Activated B cell treated with CpG ODN at 0.5 μM for 24 hours (primary cell): ENCODE measurements around the gene EEA1. TPM values are rescaled to one million over a fixed set of nuclear protein-coding genes. Genes with fewer than 3 reads are reported as not detected.
"Not testable (repeated sequence)": the region's sequence is repeated elsewhere in the genome, so short reads cannot be mapped to it uniquely, and the experiment has no call there.

Source experiments
- ATAC-seq: fragments of 200-7000 bp; cut with Tn5 transposase; one replicate; pipeline ENCODE4 v1.10.0; 2021; ENCODE audit warnings: low read depth, mild to moderate bottlenecking, moderate library complexity
- CTCF ChIA-PET: fragments of 350-600 bp; sonication (Branson Sonifier 250); formaldehyde crosslinking; loops from one replicate; lab custom pipeline; 2021; ENCODE audit warnings: antibody characterized with exemption; lab: Charles Lee
- POLR2A ChIA-PET: fragments of 350-600 bp; sonication (Branson Sonifier 250); formaldehyde crosslinking; loops from one replicate; lab custom pipeline; 2021; ENCODE audit warnings: antibody characterized with exemption; lab: Charles Lee
- DNase-seq: peaks from one replicate; pipeline ENCODE4 v3.0.0; 2022
- H3K27ac Mint-ChIP-seq: one replicate; pipeline ENCODE4 v1.8.0; 2020; ENCODE audit warnings: mixed read lengths
- H3K27me3 Mint-ChIP-seq: one replicate; pipeline ENCODE4 v1.8.0; 2021; ENCODE audit warnings: mixed read lengths
- H3K36me3 Mint-ChIP-seq: one replicate; pipeline ENCODE4 v1.8.0; 2021; ENCODE audit warnings: low read depth, mixed read lengths
- H3K4me1 Mint-ChIP-seq: one replicate; pipeline ENCODE4 v1.8.0; 2021; ENCODE audit warnings: mixed read lengths
- H3K4me3 Mint-ChIP-seq: one replicate; pipeline ENCODE4 v1.8.0; 2020; ENCODE audit warnings: mild to moderate bottlenecking, mixed read lengths
- H3K9me3 Mint-ChIP-seq: one replicate; pipeline ENCODE4 v1.8.0; 2020; ENCODE audit warnings: mixed read lengths
- intact Hi-C: fragments of 100-400 bp; cut with micrococcal nuclease; formaldehyde crosslinking; loops from one replicate; pipeline ENCODE4 v1.15.1; 2024
- total RNA-seq: library from RNA; stranded (reverse); gene quantifications from 2 replicates; pipeline ENCODE4 v1.2.3, GENCODE V29; 2022
- TF ChIP-seq, protein P1 (sequence below): fragments of 200-600 bp; IDR thresholded peaks from one replicate; pipeline ENCODE4 v1.8.0; 2022; ENCODE audit warnings: antibody characterized with exemption, mild to moderate bottlenecking

The EEA1 gene
- total RNA-seq, 1 donor from 2014 or later = 22.6 TPM

DNA sequence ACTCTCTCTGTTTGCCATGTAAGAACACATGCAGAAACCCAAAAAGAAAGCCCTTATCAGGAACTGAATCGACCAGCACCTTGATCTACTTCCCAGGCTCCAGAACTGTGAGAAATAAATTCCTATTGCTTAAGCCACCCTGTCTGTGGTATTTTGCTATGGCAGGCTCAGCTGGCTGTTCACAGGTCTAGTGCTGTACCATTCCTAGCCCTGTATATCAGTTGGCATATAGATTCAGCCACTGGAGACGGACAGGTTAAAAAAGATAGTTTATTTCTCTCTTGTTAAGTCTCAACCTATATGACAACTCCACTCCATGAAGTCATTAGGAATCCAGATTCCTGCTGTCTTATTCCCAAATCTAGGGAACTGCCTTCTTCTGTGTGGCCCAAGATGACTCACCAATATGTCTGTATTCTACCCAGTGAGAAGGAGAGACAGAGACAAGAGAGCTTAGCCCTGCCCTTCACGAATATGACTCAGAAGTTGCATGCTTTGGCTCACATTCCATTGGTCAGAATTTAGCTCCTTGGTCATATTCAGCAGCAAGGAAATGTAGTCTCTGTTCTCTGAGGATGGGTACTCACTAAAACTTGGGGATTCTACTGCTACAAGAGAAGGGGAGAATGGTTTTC lies 169.3 kb downstream of the EEA1 start:
- TF ChIP-seq, protein P1, sequence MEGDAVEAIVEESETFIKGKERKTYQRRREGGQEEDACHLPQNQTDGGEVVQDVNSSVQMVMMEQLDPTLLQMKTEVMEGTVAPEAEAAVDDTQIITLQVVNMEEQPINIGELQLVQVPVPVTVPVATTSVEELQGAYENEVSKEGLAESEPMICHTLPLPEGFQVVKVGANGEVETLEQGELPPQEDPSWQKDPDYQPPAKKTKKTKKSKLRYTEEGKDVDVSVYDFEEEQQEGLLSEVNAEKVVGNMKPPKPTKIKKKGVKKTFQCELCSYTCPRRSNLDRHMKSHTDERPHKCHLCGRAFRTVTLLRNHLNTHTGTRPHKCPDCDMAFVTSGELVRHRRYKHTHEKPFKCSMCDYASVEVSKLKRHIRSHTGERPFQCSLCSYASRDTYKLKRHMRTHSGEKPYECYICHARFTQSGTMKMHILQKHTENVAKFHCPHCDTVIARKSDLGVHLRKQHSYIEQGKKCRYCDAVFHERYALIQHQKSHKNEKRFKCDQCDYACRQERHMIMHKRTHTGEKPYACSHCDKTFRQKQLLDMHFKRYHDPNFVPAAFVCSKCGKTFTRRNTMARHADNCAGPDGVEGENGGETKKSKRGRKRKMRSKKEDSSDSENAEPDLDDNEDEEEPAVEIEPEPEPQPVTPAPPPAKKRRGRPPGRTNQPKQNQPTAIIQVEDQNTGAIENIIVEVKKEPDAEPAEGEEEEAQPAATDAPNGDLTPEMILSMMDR = no peak
- H3K4me1 Mint-ChIP-seq = peaks cover 13% of the 10 kb centered on the region
- intact Hi-C loops = no loop called here
- ATAC-seq (no peak), DNase-seq (no peak)
- POLR2A ChIA-PET = no interaction called here
- H3K4me3 Mint-ChIP-seq = no peak overlapping the region
- no peaks in the 10 kb centered on the region for H3K9me3 Mint-ChIP-seq
- peaks cover 23% of the 10 kb centered on the region for H3K36me3 Mint-ChIP-seq
- CTCF ChIA-PET = no interaction called here
- no peaks in the 10 kb centered on the region for H3K27me3 Mint-ChIP-seq
- H3K27ac Mint-ChIP-seq = no peak overlapping the region

DNA sequence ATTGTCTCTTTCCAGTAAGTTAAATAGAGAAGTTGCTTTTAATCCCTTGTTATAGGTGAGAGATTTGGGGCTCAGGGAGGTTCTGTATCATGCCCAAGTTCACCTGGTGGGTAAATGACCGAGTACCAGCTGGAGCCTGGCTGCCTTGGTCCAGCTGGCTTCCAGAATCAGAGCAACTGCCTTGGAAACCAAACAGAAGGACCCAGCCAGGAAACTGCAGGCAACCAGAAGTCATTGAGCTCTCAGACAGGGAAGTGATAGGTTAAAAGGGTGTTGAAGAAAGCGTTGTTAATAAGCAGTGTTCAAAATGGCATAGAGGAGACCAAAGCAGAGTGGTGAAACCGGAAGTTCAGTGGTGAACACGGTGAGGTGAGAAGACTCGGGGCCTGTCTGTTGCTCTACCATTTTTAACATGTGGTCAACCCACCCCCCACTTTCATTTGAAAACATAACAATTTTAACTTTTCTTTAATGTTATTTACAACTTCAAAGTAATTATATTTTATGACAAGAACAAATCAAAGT lies 171.4 kb downstream of the EEA1 start:
- ChIA-PET POLR2A (no interaction called here), CTCF (no interaction called here)
- Mint-ChIP-seq H3K27me3 (no peaks in the 10 kb centered on the region), H3K9me3 (no peaks in the 10 kb centered on the region), H3K4me3 (no peak overlapping the region), H3K4me1 (peaks cover 13% of the 10 kb centered on the region), H3K36me3 (peaks cover 31% of the 10 kb centered on the region), H3K27ac (no peak overlapping the region)
- DNase-seq (no peak), ATAC-seq (no peak)
- TF ChIP-seq, protein P1 = no peak
- intact Hi-C loops = no loop called here

DNA sequence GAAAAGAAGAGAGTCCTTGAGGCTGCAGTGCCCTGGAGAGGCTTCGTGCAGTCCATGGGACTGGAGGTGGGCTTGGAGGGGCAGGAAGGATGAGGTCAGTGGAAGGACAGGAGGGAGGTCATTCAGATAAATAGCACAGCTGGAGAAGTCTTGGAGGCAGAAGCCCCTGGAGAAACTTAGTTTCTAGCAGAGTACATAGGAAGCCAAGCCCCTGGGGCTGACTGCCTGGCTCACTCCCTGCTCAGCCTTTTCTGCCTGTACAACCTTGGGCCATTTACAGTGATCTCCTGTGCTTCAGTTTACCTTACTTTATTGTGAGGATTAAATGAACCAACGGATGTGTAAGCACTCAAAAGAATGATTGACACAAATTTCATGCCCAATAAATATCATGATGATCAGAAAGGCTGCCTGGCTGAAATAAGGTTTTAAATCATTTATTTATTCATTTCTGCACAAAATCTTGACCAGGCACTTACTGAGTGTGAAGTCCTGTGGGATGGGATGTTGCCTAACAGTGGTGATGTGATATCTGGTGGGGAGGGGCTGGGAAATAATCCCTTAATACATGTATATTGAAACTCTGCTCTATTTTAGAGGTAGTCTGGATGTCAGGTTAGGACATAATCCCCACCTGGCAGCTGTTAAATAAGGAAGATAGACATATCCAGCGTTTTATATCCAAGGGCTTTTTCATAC lies 172.0 kb downstream of the EEA1 start:
- Mint-ChIP-seq H3K4me1 (peaks cover 11% of the 10 kb centered on the region), H3K9me3 (no peaks in the 10 kb centered on the region), H3K27me3 (no peaks in the 10 kb centered on the region), H3K4me3 (no peak overlapping the region), H3K27ac (no peak overlapping the region), H3K36me3 (peaks cover 31% of the 10 kb centered on the region)
- ChIA-PET POLR2A (no interaction called here), CTCF (no interaction called here)
- ATAC-seq = no peak
- intact Hi-C loops = no loop called here
- TF ChIP-seq, protein P1 = no peak
- no peak for DNase-seq

DNA sequence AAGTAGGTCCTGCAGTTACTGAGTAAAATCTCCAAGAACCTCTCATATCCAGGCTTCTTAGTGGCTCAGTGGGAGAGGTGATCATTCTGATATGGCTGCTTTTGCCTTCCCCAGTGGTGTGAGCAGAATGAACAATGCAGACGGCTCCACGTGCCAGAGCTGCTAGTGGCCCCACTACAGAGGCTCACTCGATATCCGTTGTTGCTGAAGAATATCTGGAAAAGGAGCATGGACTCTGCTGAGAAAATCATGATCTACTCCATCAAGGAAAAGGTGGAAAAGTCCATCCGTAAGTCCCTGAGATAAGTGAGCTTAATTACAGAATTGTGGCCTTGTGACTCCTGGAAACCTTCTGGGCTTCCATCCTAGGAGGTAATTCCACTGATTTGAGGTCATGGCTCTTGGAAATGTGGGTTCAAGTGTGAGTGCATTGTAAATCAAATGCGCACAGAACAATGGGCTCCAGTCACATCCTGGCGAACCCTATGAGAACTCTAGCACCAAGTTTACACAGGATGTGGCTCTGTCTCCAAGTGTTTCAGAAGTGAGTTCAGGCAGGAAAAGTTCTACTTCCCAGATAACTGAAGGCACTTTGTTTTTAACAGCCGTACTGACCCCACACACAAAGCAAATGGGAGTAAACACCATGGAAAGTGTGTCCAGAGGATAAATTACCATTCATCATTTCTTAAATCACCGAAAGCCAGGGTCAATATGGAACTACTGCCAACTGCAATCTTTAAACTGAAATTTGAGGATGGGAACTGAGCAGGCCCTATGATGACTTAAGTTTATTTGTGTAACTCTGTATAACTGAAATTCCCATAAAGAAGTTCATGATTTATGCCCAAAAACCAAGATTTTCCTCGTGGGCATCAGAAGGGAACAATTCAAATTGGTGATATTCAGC lies 174.9 kb downstream of the EEA1 start:
- DNase-seq = no peak
- CTCF ChIA-PET = no interaction called here
- peaks cover 3% of the 10 kb centered on the region for H3K4me1 Mint-ChIP-seq
- H3K36me3 Mint-ChIP-seq = peaks cover 38% of the 10 kb centered on the region
- H3K9me3 Mint-ChIP-seq = no peaks in the 10 kb centered on the region
- no peaks in the 10 kb centered on the region for H3K27me3 Mint-ChIP-seq
- no peak for ATAC-seq
- POLR2A ChIA-PET = no interaction called here
- no peak overlapping the region for H3K27ac Mint-ChIP-seq
- TF ChIP-seq, protein P1 = no peak
- no peak overlapping the region for H3K4me3 Mint-ChIP-seq
- intact Hi-C loops = no loop called here

DNA sequence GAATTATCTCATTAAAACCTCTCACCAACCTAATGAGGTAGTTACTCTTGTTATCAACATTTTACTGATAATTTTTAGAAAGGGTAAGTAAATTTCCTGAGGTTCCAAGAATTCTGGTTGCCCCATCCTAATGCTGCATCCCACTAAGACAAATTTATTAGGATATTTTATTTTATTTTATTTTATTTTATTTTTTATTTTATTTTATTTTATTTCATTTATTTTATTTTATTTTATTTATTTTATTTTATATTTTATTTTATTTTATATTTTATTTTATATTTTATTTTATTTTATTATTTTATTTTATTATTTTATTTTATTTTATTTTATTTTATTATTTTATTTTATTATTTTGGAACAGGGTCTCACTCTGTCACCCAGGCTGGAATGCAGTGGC lies 179.4 kb downstream of the EEA1 start:
- H3K4me3 Mint-ChIP-seq, intact Hi-C loops, H3K4me1 Mint-ChIP-seq, H3K9me3 Mint-ChIP-seq, DNase-seq, CTCF ChIA-PET, H3K27me3 Mint-ChIP-seq, ATAC-seq, POLR2A ChIA-PET, H3K27ac Mint-ChIP-seq: not testable (repeated sequence)
- H3K36me3 Mint-ChIP-seq = peaks cover 32% of the 10 kb centered on the region
